Lower leg skin (tissue), 3 donors: ENCODE measurements around the gene CBX4.

Experiments used
- POLR2A ChIP-seq, 2 donors: fragments of 450-650 bp; IDR thresholded peaks; one replicate each; pipeline ENCODE4 v1.6.1; 2016 to 2017; ENCODE audit warnings: antibody characterized with exemption in 2 of 2, mild to moderate bottlenecking in 1 of 2, moderate library complexity in 1 of 2
- TF ChIP-seq, protein P1 (sequence below), 3 donors: fragments of 450-650 bp; IDR thresholded peaks; one replicate each; pipeline ENCODE4 v1.5.1; 2016; ENCODE audit warnings: antibody characterized with exemption in 3 of 3, mild to moderate bottlenecking in 3 of 3, moderate library complexity in 2 of 3

- TF ChIP-seq, protein P1, sequence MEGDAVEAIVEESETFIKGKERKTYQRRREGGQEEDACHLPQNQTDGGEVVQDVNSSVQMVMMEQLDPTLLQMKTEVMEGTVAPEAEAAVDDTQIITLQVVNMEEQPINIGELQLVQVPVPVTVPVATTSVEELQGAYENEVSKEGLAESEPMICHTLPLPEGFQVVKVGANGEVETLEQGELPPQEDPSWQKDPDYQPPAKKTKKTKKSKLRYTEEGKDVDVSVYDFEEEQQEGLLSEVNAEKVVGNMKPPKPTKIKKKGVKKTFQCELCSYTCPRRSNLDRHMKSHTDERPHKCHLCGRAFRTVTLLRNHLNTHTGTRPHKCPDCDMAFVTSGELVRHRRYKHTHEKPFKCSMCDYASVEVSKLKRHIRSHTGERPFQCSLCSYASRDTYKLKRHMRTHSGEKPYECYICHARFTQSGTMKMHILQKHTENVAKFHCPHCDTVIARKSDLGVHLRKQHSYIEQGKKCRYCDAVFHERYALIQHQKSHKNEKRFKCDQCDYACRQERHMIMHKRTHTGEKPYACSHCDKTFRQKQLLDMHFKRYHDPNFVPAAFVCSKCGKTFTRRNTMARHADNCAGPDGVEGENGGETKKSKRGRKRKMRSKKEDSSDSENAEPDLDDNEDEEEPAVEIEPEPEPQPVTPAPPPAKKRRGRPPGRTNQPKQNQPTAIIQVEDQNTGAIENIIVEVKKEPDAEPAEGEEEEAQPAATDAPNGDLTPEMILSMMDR (IDR thresholded peaks at IDR 0.05) = no peak
- no peak for TF ChIP-seq POLR2A (IDR thresholded peaks at IDR 0.05)
Observed at GRCh38 chr17:79857095-79857494, 17.9 kb upstream of the CBX4 start.
